HepG2 (cell line): ENCODE data around the gene CDHR1. TPM values are rescaled to one million over a fixed set of nuclear protein-coding genes. Genes with fewer than 3 reads are reported as not detected.

Experiments used
- EP300 ChIP-seq, 3 experiments: sonication (generic) in 1 of 3; formaldehyde crosslinking in 1 of 3; IDR thresholded peaks; 2 replicates each; pipeline versions ENCODE4 v1.5.1 to v1.6.1; 2011 to 2020; ENCODE audit warnings: low read depth in 2 of 3, low read length in 2 of 3, borderline replicate concordance in 1 of 3, improper control_type of control experiment in 1 of 3, mild to moderate bottlenecking in 1 of 3, missing genetic modification reagents in 1 of 3, moderate library complexity in 1 of 3
- RAD51 ChIP-seq: fragments of 450-650 bp; IDR thresholded peaks from 2 replicates; pipeline ENCODE4 v1.6.1; 2016; ENCODE audit warnings: borderline replicate concordance
- ZNF614 ChIP-seq: IDR thresholded peaks from 2 replicates; pipeline ENCODE4 v1.6.1; 2018; ENCODE audit warnings: missing biosample characterization, missing genetic modification reagents, inconsistent platforms, borderline replicate concordance
- ZNF781 ChIP-seq: sonication (generic); formaldehyde crosslinking; IDR thresholded peaks from 2 replicates; pipeline ENCODE4 v1.5.1; 2020; ENCODE audit warnings: borderline replicate concordance, mild to moderate bottlenecking, missing genetic modification reagents; ENCODE audit errors: not compliant biosample characterization
- polyA plus RNA-seq, 8 experiments: library from polyadenylated mRNA; depleted of rRNA in 3 of 8; stranded (reverse) in 7 of 8; unstranded in 1 of 8; fragments of >200 nt; fragmentation: Illumina TruSeq in 4 of 8; extraction: Trizol in 4 of 8; gene quantifications; 2 replicates each; pipeline versions ENCODE4 v1.2.1 to v1.2.3, GENCODE V29; 2011 to 2016; ENCODE audit warnings: low read depth in 4 of 8, missing spikeins in 1 of 8, mixed read lengths in 1 of 8; ENCODE audit not compliant: insufficient read depth in 1 of 8
- total RNA-seq, 5 experiments: library from RNA; depleted of rRNA; stranded (reverse); fragments of >200 nt; fragmentation: Illumina TruSeq; extraction: Trizol; gene quantifications; 2 replicates each; pipeline ENCODE4 v1.2.3, GENCODE V29; 2016; ENCODE audit warnings: low read depth in 1 of 5
- TF ChIP-seq, protein P1 (sequence below): sonication (generic); formaldehyde crosslinking; IDR thresholded peaks from one replicate; pipeline ENCODE4 v1.5.1; 2020; ENCODE audit warnings: mild to moderate bottlenecking, missing genetic modification reagents; ENCODE audit errors: not compliant biosample characterization
- TF ChIP-seq, protein P2 (sequence below): sonication (generic); formaldehyde crosslinking; IDR thresholded peaks from 2 replicates; pipeline ENCODE4 v1.5.0; 2020; ENCODE audit warnings: missing genetic modification reagents
- TF ChIP-seq, protein P3 (sequence below): sonication (generic); formaldehyde crosslinking; IDR thresholded peaks from 2 replicates; pipeline ENCODE4 v1.5.0; 2020; ENCODE audit warnings: missing genetic modification reagents, mild to moderate bottlenecking, borderline replicate concordance
- TF ChIP-seq, protein P4 (sequence below): sonication (generic); formaldehyde crosslinking; IDR thresholded peaks from 2 replicates; pipeline ENCODE4 v1.9.0; 2021; ENCODE audit warnings: mild to moderate bottlenecking, missing genetic modification reagents

Gene CDHR1
- total and polyA plus RNA-seq, 2 of the 13 experiments (the other 11 are each of a cell fraction or from before 2014, with no cell fraction given): 0.04 to 0.09 TPM

DNA sequence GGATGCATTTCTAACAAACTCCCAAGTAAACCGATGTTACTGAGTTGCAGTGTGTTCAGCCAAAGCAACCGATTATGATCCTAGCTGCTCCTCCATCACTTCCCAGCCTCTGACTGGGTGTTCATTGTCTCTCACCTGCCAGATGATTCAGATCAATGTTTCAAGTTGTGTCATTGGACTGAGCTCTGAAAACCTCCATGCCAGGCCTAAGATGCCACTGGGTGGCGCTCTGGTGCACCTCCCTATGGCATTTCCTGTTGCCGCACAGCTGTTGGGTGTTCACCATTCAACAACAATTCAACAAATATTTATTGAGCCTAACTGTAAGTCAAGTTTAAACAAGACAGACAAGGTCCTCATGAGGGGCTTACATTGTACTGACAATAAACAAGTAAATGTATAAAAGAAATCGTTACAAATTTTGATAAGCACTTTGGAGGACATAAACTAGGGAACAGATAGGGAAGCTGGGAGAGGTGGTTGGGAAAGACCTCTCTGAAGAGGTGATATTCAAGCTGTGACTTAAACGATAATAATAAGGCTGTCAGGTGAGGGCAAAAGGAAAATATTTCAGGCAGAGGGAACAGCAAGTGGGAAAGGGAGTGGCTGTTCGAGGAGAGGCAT is 73.3 kb downstream of the CDHR1 start (continued):
- TF ChIP-seq, protein P1, sequence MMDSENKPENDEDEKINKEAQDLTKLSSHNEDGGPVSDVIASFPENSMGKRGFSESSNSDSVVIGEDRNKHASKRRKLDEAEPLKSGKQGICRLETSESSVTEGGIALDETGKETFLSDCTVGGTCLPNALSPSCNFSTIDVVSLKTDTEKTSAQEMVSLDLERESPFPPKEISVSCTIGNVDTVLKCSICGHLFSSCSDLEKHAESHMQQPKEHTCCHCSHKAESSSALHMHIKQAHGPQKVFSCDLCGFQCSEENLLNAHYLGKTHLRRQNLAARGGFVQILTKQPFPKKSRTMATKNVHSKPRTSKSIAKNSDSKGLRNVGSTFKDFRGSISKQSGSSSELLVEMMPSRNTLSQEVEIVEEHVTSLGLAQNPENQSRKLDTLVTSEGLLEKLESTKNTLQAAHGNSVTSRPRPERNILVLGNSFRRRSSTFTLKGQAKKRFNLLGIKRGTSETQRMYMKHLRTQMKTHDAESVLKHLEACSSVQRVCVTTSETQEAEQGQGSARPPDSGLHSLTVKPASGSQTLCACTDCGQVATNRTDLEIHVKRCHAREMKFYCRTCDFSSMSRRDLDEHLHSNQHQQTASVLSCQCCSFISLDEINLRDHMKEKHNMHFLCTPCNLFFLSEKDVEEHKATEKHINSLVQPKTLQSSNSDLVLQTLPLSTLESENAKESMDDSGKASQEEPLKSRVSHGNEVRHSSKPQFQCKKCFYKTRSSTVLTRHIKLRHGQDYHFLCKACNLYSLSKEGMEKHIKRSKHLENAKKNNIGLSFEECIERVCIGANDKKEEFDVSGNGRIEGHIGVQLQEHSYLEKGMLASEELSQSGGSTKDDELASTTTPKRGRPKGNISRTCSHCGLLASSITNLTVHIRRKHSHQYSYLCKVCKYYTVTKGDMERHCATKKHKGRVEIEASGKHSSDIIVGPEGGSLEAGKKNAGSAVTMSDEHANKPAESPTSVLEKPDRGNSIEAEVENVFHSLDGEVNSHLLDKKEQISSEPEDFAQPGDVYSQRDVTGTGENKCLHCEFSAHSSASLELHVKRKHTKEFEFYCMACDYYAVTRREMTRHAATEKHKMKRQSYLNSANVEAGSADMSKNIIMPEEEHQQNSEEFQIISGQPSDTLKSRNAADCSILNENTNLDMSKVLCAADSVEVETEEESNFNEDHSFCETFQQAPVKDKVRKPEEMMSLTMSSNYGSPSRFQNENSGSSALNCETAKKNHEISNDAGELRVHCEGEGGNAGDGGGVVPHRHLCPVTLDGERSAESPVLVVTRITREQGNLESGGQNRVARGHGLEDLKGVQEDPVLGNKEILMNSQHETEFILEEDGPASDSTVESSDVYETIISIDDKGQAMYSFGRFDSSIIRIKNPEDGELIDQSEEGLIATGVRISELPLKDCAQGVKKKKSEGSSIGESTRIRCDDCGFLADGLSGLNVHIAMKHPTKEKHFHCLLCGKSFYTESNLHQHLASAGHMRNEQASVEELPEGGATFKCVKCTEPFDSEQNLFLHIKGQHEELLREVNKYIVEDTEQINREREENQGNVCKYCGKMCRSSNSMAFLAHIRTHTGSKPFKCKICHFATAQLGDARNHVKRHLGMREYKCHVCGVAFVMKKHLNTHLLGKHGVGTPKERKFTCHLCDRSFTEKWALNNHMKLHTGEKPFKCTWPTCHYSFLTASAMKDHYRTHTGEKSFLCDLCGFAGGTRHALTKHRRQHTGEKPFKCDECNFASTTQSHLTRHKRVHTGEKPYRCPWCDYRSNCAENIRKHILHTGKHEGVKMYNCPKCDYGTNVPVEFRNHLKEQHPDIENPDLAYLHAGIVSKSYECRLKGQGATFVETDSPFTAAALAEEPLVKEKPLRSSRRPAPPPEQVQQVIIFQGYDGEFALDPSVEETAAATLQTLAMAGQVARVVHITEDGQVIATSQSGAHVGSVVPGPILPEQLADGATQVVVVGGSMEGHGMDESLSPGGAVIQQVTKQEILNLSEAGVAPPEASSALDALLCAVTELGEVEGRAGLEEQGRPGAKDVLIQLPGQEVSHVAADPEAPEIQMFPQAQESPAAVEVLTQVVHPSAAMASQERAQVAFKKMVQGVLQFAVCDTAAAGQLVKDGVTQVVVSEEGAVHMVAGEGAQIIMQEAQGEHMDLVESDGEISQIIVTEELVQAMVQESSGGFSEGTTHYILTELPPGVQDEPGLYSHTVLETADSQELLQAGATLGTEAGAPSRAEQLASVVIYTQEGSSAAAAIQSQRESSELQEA (CRISPR knock-in tag): no peak
- TF ChIP-seq EP300 (IDR thresholded peaks at IDR 0.05; ENCODE audit: low read depth in 2 of 2, low read length in 2 of 2) (no peak), EP300 (CRISPR knock-in tag; IDR thresholded peaks at IDR 0.05; ENCODE audit: borderline replicate concordance) (no peak), RAD51 (no peak), ZNF614 (no peak), ZNF781 (CRISPR knock-in tag) (no peak)
- TF ChIP-seq, protein P2, sequence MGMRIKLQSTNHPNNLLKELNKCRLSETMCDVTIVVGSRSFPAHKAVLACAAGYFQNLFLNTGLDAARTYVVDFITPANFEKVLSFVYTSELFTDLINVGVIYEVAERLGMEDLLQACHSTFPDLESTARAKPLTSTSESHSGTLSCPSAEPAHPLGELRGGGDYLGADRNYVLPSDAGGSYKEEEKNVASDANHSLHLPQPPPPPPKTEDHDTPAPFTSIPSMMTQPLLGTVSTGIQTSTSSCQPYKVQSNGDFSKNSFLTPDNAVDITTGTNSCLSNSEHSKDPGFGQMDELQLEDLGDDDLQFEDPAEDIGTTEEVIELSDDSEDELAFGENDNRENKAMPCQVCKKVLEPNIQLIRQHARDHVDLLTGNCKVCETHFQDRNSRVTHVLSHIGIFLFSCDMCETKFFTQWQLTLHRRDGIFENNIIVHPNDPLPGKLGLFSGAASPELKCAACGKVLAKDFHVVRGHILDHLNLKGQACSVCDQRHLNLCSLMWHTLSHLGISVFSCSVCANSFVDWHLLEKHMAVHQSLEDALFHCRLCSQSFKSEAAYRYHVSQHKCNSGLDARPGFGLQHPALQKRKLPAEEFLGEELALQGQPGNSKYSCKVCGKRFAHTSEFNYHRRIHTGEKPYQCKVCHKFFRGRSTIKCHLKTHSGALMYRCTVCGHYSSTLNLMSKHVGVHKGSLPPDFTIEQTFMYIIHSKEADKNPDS (CRISPR knock-in tag): no peak
- TF ChIP-seq, protein P3, sequence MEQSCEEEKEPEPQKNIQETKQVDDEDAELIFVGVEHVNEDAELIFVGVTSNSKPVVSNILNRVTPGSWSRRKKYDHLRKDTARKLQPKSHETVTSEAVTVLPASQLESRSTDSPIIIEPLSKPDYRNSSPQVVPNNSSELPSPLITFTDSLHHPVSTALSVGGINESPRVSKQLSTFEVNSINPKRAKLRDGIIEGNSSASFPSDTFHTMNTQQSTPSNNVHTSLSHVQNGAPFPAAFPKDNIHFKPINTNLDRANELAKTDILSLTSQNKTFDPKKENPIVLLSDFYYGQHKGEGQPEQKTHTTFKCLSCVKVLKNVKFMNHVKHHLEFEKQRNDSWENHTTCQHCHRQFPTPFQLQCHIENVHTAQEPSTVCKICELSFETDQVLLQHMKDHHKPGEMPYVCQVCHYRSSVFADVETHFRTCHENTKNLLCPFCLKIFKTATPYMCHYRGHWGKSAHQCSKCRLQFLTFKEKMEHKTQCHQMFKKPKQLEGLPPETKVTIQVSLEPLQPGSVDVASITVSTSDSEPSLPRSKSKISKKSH (CRISPR knock-in tag): no peak
- TF ChIP-seq, protein P4, sequence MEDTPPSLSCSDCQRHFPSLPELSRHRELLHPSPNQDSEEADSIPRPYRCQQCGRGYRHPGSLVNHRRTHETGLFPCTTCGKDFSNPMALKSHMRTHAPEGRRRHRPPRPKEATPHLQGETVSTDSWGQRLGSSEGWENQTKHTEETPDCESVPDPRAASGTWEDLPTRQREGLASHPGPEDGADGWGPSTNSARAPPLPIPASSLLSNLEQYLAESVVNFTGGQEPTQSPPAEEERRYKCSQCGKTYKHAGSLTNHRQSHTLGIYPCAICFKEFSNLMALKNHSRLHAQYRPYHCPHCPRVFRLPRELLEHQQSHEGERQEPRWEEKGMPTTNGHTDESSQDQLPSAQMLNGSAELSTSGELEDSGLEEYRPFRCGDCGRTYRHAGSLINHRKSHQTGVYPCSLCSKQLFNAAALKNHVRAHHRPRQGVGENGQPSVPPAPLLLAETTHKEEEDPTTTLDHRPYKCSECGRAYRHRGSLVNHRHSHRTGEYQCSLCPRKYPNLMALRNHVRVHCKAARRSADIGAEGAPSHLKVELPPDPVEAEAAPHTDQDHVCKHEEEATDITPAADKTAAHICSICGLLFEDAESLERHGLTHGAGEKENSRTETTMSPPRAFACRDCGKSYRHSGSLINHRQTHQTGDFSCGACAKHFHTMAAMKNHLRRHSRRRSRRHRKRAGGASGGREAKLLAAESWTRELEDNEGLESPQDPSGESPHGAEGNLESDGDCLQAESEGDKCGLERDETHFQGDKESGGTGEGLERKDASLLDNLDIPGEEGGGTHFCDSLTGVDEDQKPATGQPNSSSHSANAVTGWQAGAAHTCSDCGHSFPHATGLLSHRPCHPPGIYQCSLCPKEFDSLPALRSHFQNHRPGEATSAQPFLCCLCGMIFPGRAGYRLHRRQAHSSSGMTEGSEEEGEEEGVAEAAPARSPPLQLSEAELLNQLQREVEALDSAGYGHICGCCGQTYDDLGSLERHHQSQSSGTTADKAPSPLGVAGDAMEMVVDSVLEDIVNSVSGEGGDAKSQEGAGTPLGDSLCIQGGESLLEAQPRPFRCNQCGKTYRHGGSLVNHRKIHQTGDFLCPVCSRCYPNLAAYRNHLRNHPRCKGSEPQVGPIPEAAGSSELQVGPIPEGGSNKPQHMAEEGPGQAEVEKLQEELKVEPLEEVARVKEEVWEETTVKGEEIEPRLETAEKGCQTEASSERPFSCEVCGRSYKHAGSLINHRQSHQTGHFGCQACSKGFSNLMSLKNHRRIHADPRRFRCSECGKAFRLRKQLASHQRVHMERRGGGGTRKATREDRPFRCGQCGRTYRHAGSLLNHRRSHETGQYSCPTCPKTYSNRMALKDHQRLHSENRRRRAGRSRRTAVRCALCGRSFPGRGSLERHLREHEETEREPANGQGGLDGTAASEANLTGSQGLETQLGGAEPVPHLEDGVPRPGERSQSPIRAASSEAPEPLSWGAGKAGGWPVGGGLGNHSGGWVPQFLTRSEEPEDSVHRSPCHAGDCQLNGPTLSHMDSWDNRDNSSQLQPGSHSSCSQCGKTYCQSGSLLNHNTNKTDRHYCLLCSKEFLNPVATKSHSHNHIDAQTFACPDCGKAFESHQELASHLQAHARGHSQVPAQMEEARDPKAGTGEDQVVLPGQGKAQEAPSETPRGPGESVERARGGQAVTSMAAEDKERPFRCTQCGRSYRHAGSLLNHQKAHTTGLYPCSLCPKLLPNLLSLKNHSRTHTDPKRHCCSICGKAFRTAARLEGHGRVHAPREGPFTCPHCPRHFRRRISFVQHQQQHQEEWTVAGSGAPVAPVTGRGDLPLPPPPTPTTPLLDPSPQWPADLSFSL (CRISPR knock-in tag): no peak
